Forelimb muscle (tissue), 1 donor: ENCODE data around the gene SFMBT1. TPM values are rescaled to one million over a fixed set of nuclear protein-coding genes. Genes with fewer than 3 reads are reported as not detected.

Experiments used
- DNase-seq: peaks from one replicate; pipeline ENCODE4 v3.0.0-alpha.2; 2013; ENCODE audit warnings: low read depth
- polyA plus RNA-seq: library from polyadenylated mRNA; unstranded; fragments of 120-200 nt; gene quantifications from one replicate; pipeline ENCODE4 v1.2.1, GENCODE V29; 2013; ENCODE audit not compliant: insufficient read length

The SFMBT1 gene
- polyA plus RNA-seq, 1 donor = 7.8 TPM

- DNase-seq = no peak
Observed at GRCh38 chr3:52998771-52999513, 46.9 kb downstream of the SFMBT1 start.

GRCh38 chr3:52990637-52991036 lies 55.2 kb downstream of the SFMBT1 start:
- no peak for DNase-seq

GRCh38 chr3:52986938-52987337 lies 58.9 kb downstream of the SFMBT1 start:
- DNase-seq = no peak

- DNase-seq = no peak
Observed at GRCh38 chr3:52986049-52986448, 59.8 kb downstream of the SFMBT1 start.

- peak; percentile 4 for DNase-seq
Observed at GRCh38 chr3:52983828-52984227, 62.0 kb downstream of the SFMBT1 start.

GRCh38 chr3:52983336-52983807 lies 62.5 kb downstream of the SFMBT1 start:
- peak; percentile 8 for DNase-seq

- no peak for DNase-seq
Observed at GRCh38 chr3:52982839-52983238, 63.0 kb downstream of the SFMBT1 start.

- no peak for DNase-seq
Observed at GRCh38 chr3:52979190-52979983, 66.5 kb downstream of the SFMBT1 start.

GRCh38 chr3:52978109-52978754 lies 67.6 kb downstream of the SFMBT1 start:
- no peak for DNase-seq

- no peak for DNase-seq
Observed at GRCh38 chr3:52973806-52974205, 72.1 kb downstream of the SFMBT1 start.

GRCh38 chr3:52971895-52972294 lies 74.0 kb downstream of the SFMBT1 start:
- no peak for DNase-seq

- DNase-seq = no peak
Observed at GRCh38 chr3:52967398-52967797, 78.5 kb downstream of the SFMBT1 start.

- no peak for DNase-seq
Observed at GRCh38 chr3:52962160-52962559, 83.7 kb downstream of the SFMBT1 start.

- no peak for DNase-seq
Observed at GRCh38 chr3:52959773-52960172, 86.1 kb downstream of the SFMBT1 start.

GRCh38 chr3:52939600-52939999 lies 106.3 kb downstream of the SFMBT1 start:
- no peak for DNase-seq

- DNase-seq = peak; percentile 24
Observed at GRCh38 chr3:52934630-52935530, 111.0 kb downstream of the SFMBT1 start.

GRCh38 chr3:52931889-52932288 lies 114.0 kb downstream of the SFMBT1 start:
- no peak for DNase-seq

- DNase-seq = no peak
Observed at GRCh38 chr3:52931328-52931727, 114.5 kb downstream of the SFMBT1 start.

GRCh38 chr3:52930748-52931147 lies 115.1 kb downstream of the SFMBT1 start:
- no peak for DNase-seq

- DNase-seq = no peak
Observed at GRCh38 chr3:52926554-52926953, 119.3 kb downstream of the SFMBT1 start.
